Neuron (in vitro differentiated cells): Measurements from ENCODE around the gene CCL18.
"Not testable (repeated sequence)": the region's sequence is repeated elsewhere in the genome, so short reads cannot be mapped to it uniquely, and the experiment has no call there.

Source experiments
- H2AFZ ChIP-seq: one replicate; pipeline ENCODE4 v1.6.1; 2013; ENCODE audit warnings: low read depth, mild to moderate bottlenecking, inconsistent platforms, low read length, moderate library complexity
- H3K27me3 ChIP-seq: one replicate; pipeline ENCODE4 v1.6.1; 2013; ENCODE audit warnings: low read length; ENCODE audit not compliant: insufficient read depth
- H3K36me3 ChIP-seq: one replicate; pipeline ENCODE4 v1.6.1; 2013; ENCODE audit warnings: low read length; ENCODE audit not compliant: insufficient read depth
- H3K4me1 ChIP-seq: one replicate; pipeline ENCODE4 v1.6.1; 2013; ENCODE audit warnings: low read length; ENCODE audit not compliant: insufficient read depth
- H3K4me3 ChIP-seq: 2 replicates; pipeline ENCODE4 v1.5.1; 2013; ENCODE audit warnings: mild to moderate bottlenecking, low read length, moderate library complexity
- H3K9me3 ChIP-seq: one replicate; pipeline ENCODE4 v1.6.1; 2013; ENCODE audit warnings: low read length

The CCL18 gene

GRCh38 chr17:36095992-36096391 is 31.9 kb downstream of the CCL18 start:
- peaks cover 4% of the 10 kb centered on the region for H3K27me3 ChIP-seq
- no peak overlapping the region for H3K4me3 ChIP-seq
- no peak overlapping the region for H2AFZ ChIP-seq
- H3K36me3 ChIP-seq, result no peaks in the 10 kb centered on the region
- H3K4me1 ChIP-seq, result no peaks in the 10 kb centered on the region
- no peaks in the 10 kb centered on the region for H3K9me3 ChIP-seq

GRCh38 chr17:36099004-36099403 is 34.9 kb downstream of the CCL18 start:
- H3K4me3 ChIP-seq, H3K27me3 ChIP-seq, H3K9me3 ChIP-seq, H3K4me1 ChIP-seq, H2AFZ ChIP-seq, H3K36me3 ChIP-seq: not testable (repeated sequence)

GRCh38 chr17:36103401-36103975 is 39.4 kb downstream of the CCL18 start, which contains the start of gene CCL4:
TSS of gene CCL4 (plus strand) at chr17:36103827. CDS start at chr17:36103906, 79 bp downstream.
- H3K9me3 ChIP-seq, H3K4me1 ChIP-seq, H3K4me3 ChIP-seq, H2AFZ ChIP-seq, H3K36me3 ChIP-seq, H3K27me3 ChIP-seq: not testable (repeated sequence)

GRCh38 chr17:36104246-36104645 is 40.2 kb downstream of the CCL18 start:
- not testable (repeated sequence) for H2AFZ ChIP-seq, H3K27me3 ChIP-seq, H3K9me3 ChIP-seq

GRCh38 chr17:36104701-36105181 is 40.7 kb downstream of the CCL18 start:
- Histone ChIP-seq H3K4me3 (no peak overlapping the region), H3K4me1 (peaks cover 10% of the 10 kb centered on the region), H3K27me3 (no peaks in the 10 kb centered on the region), H3K9me3 (no peaks in the 10 kb centered on the region), H2AFZ (no peak overlapping the region), H3K36me3 (no peaks in the 10 kb centered on the region)

More at GRCh38 chr17:36104246-36104645, 40.2 kb downstream of the CCL18 start:
- not testable (repeated sequence) for H3K36me3 ChIP-seq, H3K4me1 ChIP-seq, H3K4me3 ChIP-seq

GRCh38 chr17:36105781-36106492 is 41.9 kb downstream of the CCL18 start:
- no peaks in the 10 kb centered on the region for H3K27me3 ChIP-seq
- H3K36me3 ChIP-seq, result no peaks in the 10 kb centered on the region
- H3K4me3 ChIP-seq, result no peak overlapping the region
- peaks cover 22% of the 10 kb centered on the region for H3K4me1 ChIP-seq
- H2AFZ ChIP-seq, result no peak overlapping the region
- no peaks in the 10 kb centered on the region for H3K9me3 ChIP-seq

- no peaks in the 10 kb centered on the region for H3K27me3 ChIP-seq
- H3K4me3 ChIP-seq, result no peak overlapping the region
- H3K9me3 ChIP-seq, result no peaks in the 10 kb centered on the region
- peaks cover 26% of the 10 kb centered on the region for H3K4me1 ChIP-seq
- no peak overlapping the region for H2AFZ ChIP-seq
- H3K36me3 ChIP-seq, result no peaks in the 10 kb centered on the region
These were observed 42.4 kb downstream of the CCL18 start for GRCh38 chr17:36106493-36106835.

GRCh38 chr17:36107660-36108059 is 43.6 kb downstream of the CCL18 start:
- Histone ChIP-seq H3K4me1 (peaks cover 38% of the 10 kb centered on the region), H3K9me3 (no peaks in the 10 kb centered on the region), H2AFZ (no peak overlapping the region), H3K27me3 (no peaks in the 10 kb centered on the region), H3K36me3 (no peaks in the 10 kb centered on the region), H3K4me3 (no peak overlapping the region)

- H3K36me3 ChIP-seq, H3K27me3 ChIP-seq, H3K9me3 ChIP-seq, H3K4me3 ChIP-seq, H2AFZ ChIP-seq: not testable (repeated sequence)
- H3K4me1 ChIP-seq, result peaks cover 39% of the 10 kb centered on the region
These were observed 44.2 kb downstream of the CCL18 start for GRCh38 chr17:36108265-36108664.

GRCh38 chr17:36111068-36111490 is 47.0 kb downstream of the CCL18 start:
- Histone ChIP-seq H3K36me3 (no peaks in the 10 kb centered on the region), H3K4me1 (peaks cover 31% of the 10 kb centered on the region), H3K4me3 (peak overlapping the region; percentile 32), H3K27me3 (no peaks in the 10 kb centered on the region), H2AFZ (no peak overlapping the region), H3K9me3 (peaks cover 2% of the 10 kb centered on the region)

GRCh38 chr17:36112572-36112971 is 48.5 kb downstream of the CCL18 start:
- Histone ChIP-seq H3K27me3 (no peaks in the 10 kb centered on the region), H3K4me1 (peaks cover 40% of the 10 kb centered on the region), H3K4me3 (no peak overlapping the region), H2AFZ (no peak overlapping the region), H3K9me3 (peaks cover 2% of the 10 kb centered on the region), H3K36me3 (no peaks in the 10 kb centered on the region)

- not testable (repeated sequence) for H3K36me3 ChIP-seq, H3K27me3 ChIP-seq, H2AFZ ChIP-seq, H3K4me3 ChIP-seq, H3K9me3 ChIP-seq
- H3K4me1 ChIP-seq, result peaks cover 45% of the 10 kb centered on the region
These were observed 49.1 kb downstream of the CCL18 start for GRCh38 chr17:36113131-36113530.

- H2AFZ ChIP-seq, H3K4me3 ChIP-seq, H3K36me3 ChIP-seq, H3K9me3 ChIP-seq, H3K27me3 ChIP-seq: not testable (repeated sequence)
- peaks cover 42% of the 10 kb centered on the region for H3K4me1 ChIP-seq
These were observed 51.0 kb downstream of the CCL18 start for GRCh38 chr17:36114971-36115648.
